ENCODE results near the gene ASF1A. TPM values are rescaled to one million over a fixed set of nuclear protein-coding genes. Genes with fewer than 3 reads are reported as not detected.

Gene ASF1A
- total RNA-seq, 1 experiment from 2014 or later: 34.4 TPM

DNA sequence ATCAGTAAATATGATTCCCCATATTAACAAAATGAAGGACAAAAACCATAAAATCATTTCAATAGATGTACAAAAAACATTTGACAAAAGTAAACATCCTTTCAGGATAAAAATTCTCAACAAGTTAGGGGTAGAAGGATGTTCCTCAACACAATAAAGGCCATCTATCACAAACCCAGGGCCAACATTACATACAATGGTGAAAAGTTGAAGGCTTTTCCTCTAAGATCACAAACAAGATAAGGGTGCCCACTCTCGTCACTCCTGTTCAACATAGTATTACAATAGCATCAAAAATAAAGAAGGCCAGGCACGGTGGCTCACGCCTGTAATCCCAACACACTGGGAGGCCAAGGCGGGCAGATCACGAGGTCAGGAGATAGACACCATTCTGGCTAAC is 22.6 kb upstream of the ASF1A start:
- Mint-ChIP-seq H3K4me3 (no peak overlapping the region), H3K27me3 (ENCODE audit: low read depth) (no peaks in the 10 kb centered on the region), H3K9me3 (peaks cover 0 to 3% of the 10 kb centered on the region in 2 experiments; a peak in 3 of 5 replicates), H3K27ac (no peak overlapping the region), H3K36me3 (ENCODE audit: insufficient read depth in 1 of 3, low read depth in 3 of 3) (peaks cover 0 to 2% (median 0%) of the 10 kb centered on the region in 3 experiments; a peak in 2 of 7 replicates), H3K4me1 (0 out of 4 replicates have a peak, but pooled peaks cover 0 to 2% of the 10 kb centered on the region in 2 experiments)
- Histone ChIP-seq H3K14ac (ENCODE audit: insufficient read depth, low read length) (no peak overlapping the region), H3T11ph (ENCODE audit: low read length) (no peak overlapping the region), H3K79me1 (ENCODE audit: insufficient read depth, low read depth, low read length, poor library complexity, severe bottlenecking) (no peaks in the 10 kb centered on the region), H2BK5ac (ENCODE audit: insufficient read length, low read length) (no peak overlapping the region), H3K4ac (ENCODE audit: low read depth, low read length) (no peak overlapping the region), H3K27me3 (ENCODE audit: insufficient read depth, low read length) (no peaks in the 10 kb centered on the region), H4K91ac (ENCODE audit: insufficient read length, low read depth, low read length) (no peak overlapping the region), H2BK120ac (ENCODE audit: low read depth, low read length, poor library complexity, severe bottlenecking) (no peak overlapping the region), H3K56ac (ENCODE audit: insufficient read length, low read depth, low read length) (no peak overlapping the region), H3K9me3 (ENCODE audit: control insufficient read depth, low read depth, low read length) (no peaks in the 10 kb centered on the region), H2BK20ac (ENCODE audit: low read depth, low read length, poor library complexity, severe bottlenecking) (no peak overlapping the region), H4K5ac (ENCODE audit: insufficient read length, low read depth, low read length) (no peak overlapping the region), H3K4me1 (ENCODE audit: insufficient read depth, low read length) (no peaks in the 10 kb centered on the region), H3K23me2 (ENCODE audit: insufficient read length, low read depth, low read length, poor library complexity, severe bottlenecking) (no peaks in the 10 kb centered on the region), H3K9ac (ENCODE audit: extremely low read depth, insufficient read length, low read length) (no peak overlapping the region), H3K23ac (ENCODE audit: insufficient read length, low read depth, low read length) (no peak overlapping the region), H3K4me2 (ENCODE audit: insufficient read depth, insufficient read length, low read length) (no peak overlapping the region), H2BK15ac (ENCODE audit: low read depth, low read length) (no peak overlapping the region), H4K8ac (replicated peaks; ENCODE audit: insufficient read length, low read depth, low read length) (no peak overlapping the region), H3K18ac (ENCODE audit: insufficient read length, low read depth, low read length) (no peak overlapping the region), H4K20me1 (ENCODE audit: control insufficient read depth, insufficient read depth, insufficient read length) (no peaks in the 10 kb centered on the region), H2BK12ac (ENCODE audit: insufficient read length, low read depth, low read length) (no peak overlapping the region), H3K27ac (ENCODE audit: insufficient read length, low read depth, low read length) (no peak overlapping the region), H2AK5ac (ENCODE audit: insufficient read length, low read length) (no peak overlapping the region), H2AFZ (ENCODE audit: low read length) (no peak overlapping the region), H3K79me2 (ENCODE audit: insufficient read depth, low read length) (no peaks in the 10 kb centered on the region)
- no CpG with 5 or more reads among the region's 5 CpGs for WGBS (ENCODE audit: extremely low coverage, insufficient read length, low lambda C conversion rate)
- DNase-seq: no peak
- TF ChIP-seq, protein P1, sequence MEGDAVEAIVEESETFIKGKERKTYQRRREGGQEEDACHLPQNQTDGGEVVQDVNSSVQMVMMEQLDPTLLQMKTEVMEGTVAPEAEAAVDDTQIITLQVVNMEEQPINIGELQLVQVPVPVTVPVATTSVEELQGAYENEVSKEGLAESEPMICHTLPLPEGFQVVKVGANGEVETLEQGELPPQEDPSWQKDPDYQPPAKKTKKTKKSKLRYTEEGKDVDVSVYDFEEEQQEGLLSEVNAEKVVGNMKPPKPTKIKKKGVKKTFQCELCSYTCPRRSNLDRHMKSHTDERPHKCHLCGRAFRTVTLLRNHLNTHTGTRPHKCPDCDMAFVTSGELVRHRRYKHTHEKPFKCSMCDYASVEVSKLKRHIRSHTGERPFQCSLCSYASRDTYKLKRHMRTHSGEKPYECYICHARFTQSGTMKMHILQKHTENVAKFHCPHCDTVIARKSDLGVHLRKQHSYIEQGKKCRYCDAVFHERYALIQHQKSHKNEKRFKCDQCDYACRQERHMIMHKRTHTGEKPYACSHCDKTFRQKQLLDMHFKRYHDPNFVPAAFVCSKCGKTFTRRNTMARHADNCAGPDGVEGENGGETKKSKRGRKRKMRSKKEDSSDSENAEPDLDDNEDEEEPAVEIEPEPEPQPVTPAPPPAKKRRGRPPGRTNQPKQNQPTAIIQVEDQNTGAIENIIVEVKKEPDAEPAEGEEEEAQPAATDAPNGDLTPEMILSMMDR (conservative IDR thresholded peaks at IDR 0.05): no peak
